DND-41 (cell line): ENCODE data around the gene MRPS10.

ENCODE experiments used
- CTCF ChIP-seq: IDR thresholded peaks from 2 replicates; pipeline ENCODE4 v1.5.1; 2012; ENCODE audit warnings: borderline replicate concordance, low read length, moderate library complexity, mild to moderate bottlenecking; ENCODE audit not compliant: poor library complexity, severe bottlenecking; ENCODE audit errors: extremely low read depth
- EZH2 ChIP-seq: IDR thresholded peaks from 3 replicates; pipeline ENCODE4 v1.6.1; 2012; ENCODE audit warnings: borderline replicate concordance, low read depth, mild to moderate bottlenecking, moderate library complexity, low read length, inconsistent platforms; ENCODE audit not compliant: severe bottlenecking

DNA sequence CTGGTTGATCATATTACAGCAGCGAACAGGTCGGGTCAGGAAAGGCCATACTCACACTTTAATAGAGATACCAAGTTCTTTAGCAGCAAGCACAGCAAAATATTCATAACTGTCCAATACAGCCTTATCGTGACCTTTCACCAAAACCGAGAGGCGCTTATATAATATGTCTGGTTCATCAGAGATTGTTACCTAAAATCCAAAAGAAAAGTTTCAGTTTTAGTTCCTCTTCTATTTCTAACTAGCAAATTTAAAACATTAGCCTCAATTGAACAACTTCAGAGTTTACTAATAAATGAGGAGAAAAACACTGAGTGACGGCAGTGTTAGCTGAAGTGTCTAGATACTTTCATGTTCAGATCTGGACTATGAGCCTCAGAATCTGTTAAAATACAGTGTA, 5.9 kb downstream of the MRPS10 start:
- no peak for TF ChIP-seq CTCF
- no peak for TF ChIP-seq EZH2
